PFSK-1 (cell line): Measurements from ENCODE around the gene TCF21.

ENCODE experiments used
- FOXP2 ChIP-seq: optimal IDR thresholded peaks from 2 replicates; pipeline ENCODE3; 2011; ENCODE audit warnings: borderline replicate concordance, control low read depth, inconsistent platforms; ENCODE audit not compliant: insufficient read depth; ENCODE audit errors: extremely low read length, extremely low read depth
- POLR2AphosphoS5 ChIP-seq: IDR thresholded peaks from 2 replicates; pipeline ENCODE4 v1.6.1; 2012; ENCODE audit warnings: low read depth, mild to moderate bottlenecking, control low read depth, low read length, moderate library complexity
- REST ChIP-seq, 2 experiments: IDR thresholded peaks; 2 replicates each; pipeline versions ENCODE4 v1.6.1 to v1.8.0; 2011 to 2012; ENCODE audit warnings: low read depth in 2 of 2, low read length in 2 of 2, control low read depth in 1 of 2, inconsistent platforms in 1 of 2, mild to moderate bottlenecking in 1 of 2, moderate library complexity in 1 of 2; ENCODE audit not compliant: insufficient read depth in 1 of 2
- SIN3A ChIP-seq: IDR thresholded peaks from 2 replicates; pipeline ENCODE4 v1.6.1; 2012; ENCODE audit warnings: mild to moderate bottlenecking, low read length, moderate library complexity, borderline replicate concordance; ENCODE audit not compliant: insufficient read depth
- TAF1 ChIP-seq: IDR thresholded peaks from 2 replicates; pipeline ENCODE4 v1.6.1; 2012; ENCODE audit warnings: low read length, control low read depth, borderline replicate concordance; ENCODE audit not compliant: insufficient read depth

Gene TCF21

DNA sequence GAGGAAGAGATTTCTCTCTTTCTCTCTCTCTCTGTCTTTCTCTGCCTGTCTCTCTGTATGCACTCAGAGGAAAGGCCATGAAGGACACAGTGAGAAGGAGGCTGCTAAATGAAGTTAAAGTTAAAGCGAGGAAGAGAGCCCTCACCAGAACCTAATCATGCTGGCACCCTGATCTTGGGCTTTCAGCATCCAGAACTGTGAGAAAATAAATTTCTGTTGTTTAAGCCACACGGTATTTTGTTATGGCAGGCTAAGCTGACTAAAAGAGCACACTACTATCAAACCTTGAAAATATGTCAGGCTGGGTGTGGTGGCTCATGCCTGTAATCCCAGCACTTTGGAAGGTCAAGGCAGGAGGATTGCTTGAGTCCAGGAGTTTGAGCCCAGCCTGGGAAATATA, 8.0 kb upstream of the TCF21 start:
- TF ChIP-seq SIN3A (no peak), TAF1 (no peak), REST (IDR thresholded peaks at IDR 0.05; ENCODE audit: insufficient read depth in 1 of 2, low read depth in 2 of 2, low read length in 2 of 2) (no peak), POLR2AphosphoS5 (no peak), FOXP2 (no peak)

GRCh38 chr6:133886104-133886775, 2.7 kb upstream of the TCF21 start:
- TF ChIP-seq SIN3A, result no peak
- no peak for TF ChIP-seq REST (IDR thresholded peaks at IDR 0.05; ENCODE audit: insufficient read depth in 1 of 2, low read depth in 2 of 2, low read length in 2 of 2)
- no peak for TF ChIP-seq POLR2AphosphoS5
- no peak for TF ChIP-seq TAF1
- TF ChIP-seq FOXP2, result no peak

GRCh38 chr6:133887156-133887879, 1.6 kb upstream of the TCF21 start:
- no peak for TF ChIP-seq FOXP2
- TF ChIP-seq POLR2AphosphoS5, result no peak
- TF ChIP-seq TAF1, result no peak
- no peak for TF ChIP-seq REST (IDR thresholded peaks at IDR 0.05; ENCODE audit: insufficient read depth in 1 of 2, low read depth in 2 of 2, low read length in 2 of 2)
- TF ChIP-seq SIN3A, result no peak

DNA sequence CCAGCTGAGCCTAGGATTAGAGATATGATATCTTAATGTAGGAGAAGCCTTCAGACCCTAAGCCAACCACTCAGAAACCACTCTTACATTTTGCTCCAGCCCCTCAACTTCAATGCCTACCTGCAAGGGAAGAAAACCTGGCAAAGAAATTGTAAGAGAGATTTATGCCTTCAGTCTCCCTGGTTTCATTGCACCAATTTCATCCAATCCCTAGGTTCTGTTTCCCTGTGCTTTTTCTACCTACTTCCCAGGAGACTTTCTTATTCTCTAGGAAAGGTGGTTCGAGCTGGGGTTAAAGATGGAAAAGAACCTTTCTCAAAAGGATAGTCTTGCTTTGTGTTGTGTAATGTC, 1.1 kb upstream of the TCF21 start:
- no peak for TF ChIP-seq SIN3A
- TF ChIP-seq TAF1, result no peak
- no peak for TF ChIP-seq FOXP2
- no peak for TF ChIP-seq POLR2AphosphoS5
- TF ChIP-seq REST (IDR thresholded peaks at IDR 0.05; ENCODE audit: insufficient read depth in 1 of 2, low read depth in 2 of 2, low read length in 2 of 2), result no peak
